ENCODE data around the gene KRT73. TPM values are rescaled to one million over a fixed set of nuclear protein-coding genes. Genes with fewer than 3 reads are reported as not detected.
A peak's percentile ranks its signal among the peaks of the same experiment; 100 is the strongest.

The KRT73 gene
- not detected in 2 replicates for total RNA-seq (2014; rRNA removed)
- not detected for polyA plus RNA-seq (2012)

- DNase-seq (ENCODE audit: low read depth), result no peak
Measured at GRCh38 chr12:52618216-52618615, at the start of gene KRT73. KRT73 (minus strand) TSS chr12:52618559; CDS start chr12:52618524, 35 bp downstream.

- DNase-seq (ENCODE audit: low read depth), result no peak
Measured at GRCh38 chr12:52667931-52668330, 49.6 kb upstream of the KRT73 start.

GRCh38 chr12:52667509-52667908 is 49.1 kb upstream of the KRT73 start:
- no peak for DNase-seq (ENCODE audit: low read depth)

GRCh38 chr12:52666471-52666870 is 48.1 kb upstream of the KRT73 start:
- no peak for DNase-seq (ENCODE audit: low read depth)

- no peak for DNase-seq (ENCODE audit: low read depth)
Measured at GRCh38 chr12:52663420-52663819, 45.1 kb upstream of the KRT73 start.

- no peak for DNase-seq (ENCODE audit: low read depth)
Measured at GRCh38 chr12:52662918-52663229, 44.5 kb upstream of the KRT73 start.

DNA sequence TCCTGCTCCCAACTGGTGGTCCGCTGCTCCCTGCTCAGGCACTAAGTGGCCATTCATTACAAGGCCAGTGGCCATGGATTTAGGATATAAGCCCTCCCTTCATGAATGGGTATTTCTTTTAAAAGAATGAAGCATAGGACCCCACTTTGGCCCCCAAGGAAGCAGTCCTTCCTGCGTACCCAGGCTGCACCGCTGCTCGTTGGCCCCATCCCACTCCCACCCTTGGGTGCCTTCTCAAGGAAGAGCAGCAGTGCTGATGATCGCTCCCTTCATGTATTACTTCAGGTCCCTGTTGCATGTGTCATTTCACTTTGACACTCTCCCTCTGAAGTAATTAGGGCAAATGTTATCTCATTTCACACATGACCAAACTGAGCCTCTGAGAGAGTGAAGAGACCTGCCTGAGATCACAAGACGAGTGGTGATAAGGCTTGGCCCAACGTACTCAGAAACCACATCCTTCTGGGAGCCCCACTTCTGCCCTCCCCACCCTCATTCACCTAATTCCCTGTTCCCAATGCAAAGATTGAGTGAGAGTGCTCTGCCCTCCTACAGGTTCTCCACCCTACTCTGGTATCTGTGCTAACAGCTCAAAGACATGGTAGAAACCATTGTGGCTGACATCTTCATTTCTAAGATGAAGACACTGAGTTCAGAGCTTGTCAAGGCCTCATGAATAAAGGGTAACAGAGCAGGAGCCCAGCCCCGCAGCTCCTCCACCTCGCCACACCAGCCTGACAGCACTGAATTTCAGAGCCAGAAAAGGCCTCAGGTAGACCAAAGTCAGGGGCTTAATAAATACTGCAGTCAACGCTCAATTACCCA is 43.9 kb upstream of the KRT73 start:
- no peak for DNase-seq (ENCODE audit: low read depth)

- DNase-seq (ENCODE audit: low read depth), result no peak
Measured at GRCh38 chr12:52661668-52662067, 43.3 kb upstream of the KRT73 start.

DNA sequence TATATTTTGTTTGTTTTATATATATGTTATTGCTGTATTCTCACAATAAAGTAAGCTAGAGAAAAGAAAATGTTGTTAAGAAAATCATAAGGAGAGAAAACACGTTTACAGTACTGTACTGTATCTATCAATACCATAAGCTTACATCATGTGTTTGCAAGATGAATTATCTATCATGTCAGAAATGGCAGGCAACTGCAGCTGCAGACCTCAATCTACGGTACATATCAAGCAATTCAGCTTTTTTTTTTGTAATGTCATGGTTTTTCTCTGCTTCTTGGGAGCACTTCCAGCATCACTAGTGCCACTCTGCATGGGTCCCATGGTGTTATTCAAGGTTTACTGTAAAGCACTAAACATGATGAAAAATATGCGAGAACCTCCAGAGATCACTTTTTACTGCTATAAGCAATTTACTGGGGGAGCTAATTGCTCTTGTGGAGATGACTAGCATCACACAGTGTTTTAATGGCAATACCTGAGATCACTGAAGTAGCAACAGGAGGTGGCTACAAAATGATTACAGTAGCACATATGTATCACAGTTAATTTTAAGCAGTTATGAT is 42.7 kb upstream of the KRT73 start:
- no peak for DNase-seq (ENCODE audit: low read depth)

- no peak for DNase-seq (ENCODE audit: low read depth)
Measured at GRCh38 chr12:52659951-52660350, 41.6 kb upstream of the KRT73 start.

- DNase-seq (ENCODE audit: low read depth), result no peak
Measured at GRCh38 chr12:52659395-52659794, 41.0 kb upstream of the KRT73 start.

DNA sequence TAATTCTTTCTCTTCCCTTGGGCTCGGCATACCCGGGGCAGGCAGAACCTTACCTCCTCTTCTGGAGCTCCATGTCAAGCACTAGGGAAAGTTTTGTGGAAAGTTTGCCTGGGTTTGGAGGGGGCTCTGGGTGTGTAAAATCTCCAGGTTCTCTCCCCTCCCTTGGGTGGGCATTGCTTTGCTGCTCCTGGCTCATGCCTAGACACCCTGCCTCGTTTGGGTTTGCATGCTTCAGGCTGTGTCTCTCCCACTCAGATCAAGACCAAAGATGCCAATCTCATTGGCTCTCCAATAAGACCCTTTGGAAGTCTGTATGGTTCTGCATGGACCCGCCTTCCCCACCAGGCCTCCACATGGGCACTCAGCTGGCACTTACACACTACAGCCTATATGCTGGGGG is 39.8 kb upstream of the KRT73 start:
- no peak for DNase-seq (ENCODE audit: low read depth)

GRCh38 chr12:52657250-52657902 is 39.0 kb upstream of the KRT73 start:
- DNase-seq (ENCODE audit: low read depth), result no peak

- no peak for DNase-seq (ENCODE audit: low read depth)
Measured at GRCh38 chr12:52656616-52657015, 38.3 kb upstream of the KRT73 start.

DNA sequence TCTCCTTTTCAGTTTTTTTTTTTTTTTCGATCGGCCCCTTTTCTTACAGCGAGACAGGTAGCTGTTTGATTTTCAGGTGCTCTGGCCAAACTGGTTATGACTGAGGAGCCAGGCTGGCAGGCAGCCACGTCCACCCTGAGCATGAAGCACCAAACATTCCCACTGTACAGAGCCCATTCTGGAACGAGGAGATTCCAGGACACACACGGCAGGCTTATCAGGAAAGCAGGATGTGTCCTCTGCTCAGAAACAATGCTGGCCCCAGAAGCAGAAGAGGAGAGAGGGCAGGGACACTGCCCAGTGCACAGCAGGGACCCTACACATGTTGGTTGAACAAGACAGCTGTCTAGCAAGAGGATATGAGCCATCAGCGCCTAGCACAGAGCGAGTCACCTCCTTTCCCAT is 37.4 kb upstream of the KRT73 start:
- no peak for DNase-seq (ENCODE audit: low read depth)

DNA sequence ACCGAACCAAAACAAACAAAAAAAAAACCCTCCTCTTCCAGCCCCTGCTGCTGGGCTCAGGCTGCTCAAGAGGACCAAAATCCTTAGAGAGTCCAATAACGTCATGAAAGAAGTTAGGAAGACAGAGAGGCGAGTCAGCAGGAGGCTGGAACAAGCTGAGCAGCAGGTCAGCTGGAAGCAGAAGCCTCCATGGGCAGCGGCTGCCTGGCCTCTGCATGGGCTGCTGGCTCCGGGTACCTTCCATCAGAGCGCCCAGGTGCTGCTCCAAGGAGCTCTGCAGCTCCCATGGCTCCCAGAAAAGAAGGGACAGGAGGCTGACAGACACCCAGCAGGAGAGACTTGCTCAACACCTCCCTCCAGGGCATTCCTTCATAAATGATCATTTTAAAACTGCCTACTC is 36.9 kb upstream of the KRT73 start:
- no peak for DNase-seq (ENCODE audit: low read depth)

DNA sequence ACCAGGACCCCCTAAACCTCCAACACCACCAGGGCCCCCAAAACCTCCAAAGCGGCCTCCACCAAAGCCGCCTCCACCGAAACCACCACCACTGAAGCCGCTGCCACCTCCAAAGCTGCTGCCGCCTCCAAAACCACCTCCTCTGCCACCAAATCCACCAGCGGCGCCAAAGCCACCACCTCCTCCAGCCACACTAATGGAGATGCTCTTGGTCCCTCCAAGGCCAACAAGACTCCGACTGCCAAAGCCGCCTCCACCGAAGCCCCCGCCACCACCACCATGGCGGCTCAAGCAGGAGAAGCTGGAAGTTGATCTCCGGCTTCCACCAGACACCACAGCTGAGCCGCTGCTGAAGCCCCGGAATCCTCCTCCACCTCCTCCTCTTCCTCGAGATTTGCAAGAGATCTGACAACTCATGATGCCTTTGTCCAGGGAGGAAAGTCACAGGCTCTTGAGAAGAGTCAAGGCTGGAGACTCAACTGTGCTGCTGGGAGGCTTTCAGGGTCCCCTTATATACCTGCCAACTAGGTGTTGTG is 33.4 kb upstream of the KRT73 start, which contains the start of gene KRT2:
Gene KRT2, minus strand, starts transcription at position 486 of the 536 bp plus-strand sequence. Its CDS starts 69 bp downstream, at position 417.
- DNase-seq (ENCODE audit: low read depth), result no peak

GRCh38 chr12:52650520-52651081 is 32.2 kb upstream of the KRT73 start:
- peak; percentile 4 for DNase-seq (ENCODE audit: low read depth)

- DNase-seq (ENCODE audit: low read depth), result no peak
Measured at GRCh38 chr12:52649066-52649465, 30.7 kb upstream of the KRT73 start.

DNA sequence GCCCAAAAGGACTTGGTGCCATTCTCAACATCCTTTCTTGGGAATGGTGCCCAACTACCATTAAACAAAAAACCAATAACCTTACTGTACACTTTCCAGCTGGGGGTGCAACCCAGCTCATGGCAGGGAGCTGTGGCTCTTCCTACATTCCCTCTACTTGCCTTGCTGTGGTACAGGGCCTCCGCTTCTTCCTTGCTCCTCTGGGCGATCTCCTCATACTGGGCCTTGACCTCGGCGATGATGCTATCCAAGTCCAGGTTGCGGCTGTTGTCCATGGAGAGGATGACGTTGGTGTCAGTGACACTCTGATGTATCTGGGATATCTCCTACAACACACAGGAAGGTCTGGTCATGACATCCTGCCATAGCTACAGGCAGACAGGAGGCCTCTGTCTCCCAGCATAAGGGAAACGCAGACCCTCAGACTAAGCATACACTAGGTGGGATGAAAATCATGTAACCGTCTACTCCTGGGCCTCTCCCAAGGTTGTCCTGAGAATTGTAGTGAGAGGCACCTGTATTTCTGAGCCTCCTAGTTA is 29.7 kb upstream of the KRT73 start:
- DNase-seq (ENCODE audit: low read depth), result no peak

DNA sequence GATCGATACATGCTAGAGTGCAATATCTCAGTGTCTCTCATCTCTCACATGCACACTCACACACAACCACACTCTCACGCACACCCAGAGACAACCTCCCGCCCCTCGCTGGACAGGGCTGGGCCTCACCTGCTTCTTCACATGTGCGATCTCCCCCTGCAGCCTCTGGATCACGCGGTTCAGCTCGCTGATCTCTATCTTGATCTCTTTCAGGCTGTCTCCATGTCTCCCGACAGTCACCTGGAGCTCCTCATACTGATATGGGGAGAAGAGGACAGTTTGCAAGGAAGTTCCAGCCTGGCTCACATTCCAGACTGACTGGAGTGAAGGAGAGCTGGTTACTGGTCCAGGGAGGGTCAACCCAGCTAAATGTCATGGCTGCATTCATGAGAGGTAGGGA is 29.2 kb upstream of the KRT73 start:
- DNase-seq (ENCODE audit: low read depth), result no peak

DNA sequence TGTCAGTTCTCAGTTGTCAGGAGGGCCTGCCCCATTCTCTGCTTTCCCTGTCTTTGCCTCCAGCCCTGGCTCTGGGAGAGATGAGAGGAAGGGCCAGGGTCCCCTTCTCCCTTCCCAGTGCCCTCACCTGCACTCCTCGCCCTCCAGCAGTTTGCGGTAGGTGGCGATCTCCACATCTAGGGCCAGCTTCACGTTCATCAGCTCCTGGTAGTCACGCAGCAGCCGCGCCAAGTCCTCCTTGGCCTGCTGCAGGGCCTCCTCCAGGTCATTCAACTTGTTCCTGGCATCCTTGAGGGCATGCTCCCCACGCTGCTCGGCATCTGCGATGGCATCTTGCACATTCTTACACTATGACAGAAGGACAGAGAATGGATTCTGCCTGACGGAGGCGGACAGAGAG is 28.3 kb upstream of the KRT73 start:
- DNase-seq (ENCODE audit: low read depth), result no peak

Data from LHCN-M2 (cell line).